Adrenal gland (tissue), 5 donors: Measurements from ENCODE around the gene SLC7A6.

Experiments
- CTCF ChIP-seq, 6 experiments: fragments of 450-650 bp in 4 of 6; fragments of 200-600 bp in 2 of 6; sonication (generic) in 1 of 6; IDR thresholded peaks; 1 replicate in 5 of 6; 2 replicates in 1 of 6; pipeline versions ENCODE4 v1.5.1 to v1.8.0; 2016 to 2021; ENCODE audit warnings: antibody characterized with exemption in 6 of 6, mild to moderate bottlenecking in 2 of 6, moderate library complexity in 1 of 6
- POLR2A ChIP-seq, 2 donors: fragments of 450-650 bp; IDR thresholded peaks; one replicate each; pipeline ENCODE4 v1.6.1; 2017; ENCODE audit warnings: antibody characterized with exemption in 2 of 2, mild to moderate bottlenecking in 2 of 2, moderate library complexity in 1 of 2
- donor health status: DM: no; HTN: no; CAD: no.

GRCh38 chr16:68313116-68313515, 48.8 kb downstream of the SLC7A6 start:
- TF ChIP-seq CTCF (IDR thresholded peaks at IDR 0.05) (no peak), POLR2A (IDR thresholded peaks at IDR 0.05) (no peak)
